HUES64 (cell line): ENCODE measurements around the gene PCP2.

ENCODE experiments used
- H3K27ac ChIP-seq: 2 replicates; pipeline ENCODE4 v1.7.0; 2013; ENCODE audit warnings: low read depth, low read length, inconsistent platforms
- H3K27me3 ChIP-seq: 2 replicates; pipeline ENCODE4 v1.6.1; 2013; ENCODE audit warnings: mild to moderate bottlenecking, low read length; ENCODE audit not compliant: insufficient read depth
- H3K36me3 ChIP-seq: 2 replicates; pipeline ENCODE4 v1.6.1; 2013; ENCODE audit warnings: mild to moderate bottlenecking, low read length; ENCODE audit not compliant: insufficient read depth
- H3K4me1 ChIP-seq: 2 replicates; pipeline ENCODE4 v1.6.1; 2013; ENCODE audit warnings: mild to moderate bottlenecking, low read length, moderate library complexity; ENCODE audit not compliant: insufficient read depth
- H3K4me3 ChIP-seq: 2 replicates; pipeline ENCODE4 v1.5.1; 2013; ENCODE audit warnings: mild to moderate bottlenecking, low read length, moderate library complexity
- H3K9ac ChIP-seq: 2 replicates; pipeline ENCODE4 v1.6.1; 2013; ENCODE audit warnings: mild to moderate bottlenecking, low read depth, low read length
- H3K9me3 ChIP-seq: 2 replicates; pipeline ENCODE4 v1.6.1; 2013; ENCODE audit warnings: low read depth, low read length; ENCODE audit not compliant: insufficient read depth
- WGBS: fragments of 150-250, 120-280 bp; methylation state at CpG from one replicate; pipeline ENCODE4 v1.1.7; 2013; ENCODE audit warnings: missing lambda C conversion rate; 5-methylcytosine and 5-hydroxymethylcytosine counted together

Gene PCP2

DNA sequence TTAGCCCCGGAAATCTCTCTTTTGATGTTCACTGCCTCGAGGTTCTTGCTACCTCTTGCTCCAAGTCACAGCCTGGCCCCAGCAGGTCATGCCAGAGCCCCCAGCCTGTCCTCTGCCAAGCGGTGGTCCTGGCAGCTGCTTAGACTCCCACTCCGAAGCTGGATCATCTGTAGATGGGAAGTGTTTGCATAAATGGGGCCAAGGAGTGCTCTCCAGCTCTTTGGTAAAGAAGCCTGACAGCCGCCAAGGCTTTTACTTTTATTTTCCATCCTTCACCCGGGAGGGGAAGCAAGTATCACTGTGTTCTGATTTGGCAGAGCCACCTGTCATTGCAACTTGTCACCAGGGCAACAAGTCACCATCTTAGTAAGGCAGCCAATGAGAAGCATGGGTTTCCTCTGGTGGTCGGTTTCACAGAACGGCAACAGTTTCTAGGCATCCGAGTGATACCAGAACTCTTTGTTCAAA, 24.7 kb upstream of the PCP2 start:
- no peak overlapping the region for H3K4me3 ChIP-seq
- no peaks in the 10 kb centered on the region for H3K9me3 ChIP-seq
- peaks cover 8% of the 10 kb centered on the region for H3K27me3 ChIP-seq
- no peak overlapping the region for H3K27ac ChIP-seq
- H3K36me3 ChIP-seq, result no peaks in the 10 kb centered on the region
- H3K4me1 ChIP-seq, result no peaks in the 10 kb centered on the region
- WGBS, result 69% methylated on average over 9 of the region's 9 CpGs
- no peak overlapping the region for H3K9ac ChIP-seq

DNA sequence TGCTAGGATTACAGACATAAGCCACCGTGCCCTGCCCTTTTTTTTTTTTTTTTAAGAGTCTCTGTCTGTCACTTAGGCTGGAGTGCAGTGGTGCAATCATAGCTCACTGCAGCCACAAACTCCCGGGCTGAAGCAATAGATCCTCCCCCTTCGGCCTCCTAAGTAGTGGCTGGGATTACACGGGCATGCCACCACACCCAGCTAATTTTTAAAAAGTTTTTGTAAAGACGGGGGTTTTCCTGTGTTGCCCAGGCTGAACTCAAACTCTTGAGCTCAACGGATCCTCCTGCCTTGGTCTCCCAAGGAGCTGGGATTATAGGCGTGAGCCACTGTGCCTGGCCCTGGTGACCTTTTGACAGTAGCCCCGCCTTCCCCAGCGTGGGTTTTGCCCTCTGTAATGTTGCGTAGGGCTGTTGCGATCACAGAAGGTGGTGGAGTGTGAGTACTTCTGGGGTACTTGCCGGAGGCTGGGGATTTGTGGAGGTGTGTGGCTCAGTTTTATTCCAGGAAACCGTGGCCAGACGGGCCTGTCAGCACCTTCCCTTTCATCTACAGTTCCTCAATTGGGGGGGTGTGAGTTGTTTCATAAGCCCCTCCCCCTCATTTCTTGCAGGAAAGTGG, 23.7 kb upstream of the PCP2 start:
- Histone ChIP-seq H3K4me3 (no peak overlapping the region), H3K9ac (no peak overlapping the region), H3K4me1 (peaks cover 1% of the 10 kb centered on the region; the same call in 1 of the 2 replicates), H3K36me3 (no peaks in the 10 kb centered on the region), H3K9me3 (no peaks in the 10 kb centered on the region), H3K27ac (no peak overlapping the region), H3K27me3 (peaks cover 18% of the 10 kb centered on the region)
- WGBS, result 75% methylated on average over 12 of the region's 14 CpGs

DNA sequence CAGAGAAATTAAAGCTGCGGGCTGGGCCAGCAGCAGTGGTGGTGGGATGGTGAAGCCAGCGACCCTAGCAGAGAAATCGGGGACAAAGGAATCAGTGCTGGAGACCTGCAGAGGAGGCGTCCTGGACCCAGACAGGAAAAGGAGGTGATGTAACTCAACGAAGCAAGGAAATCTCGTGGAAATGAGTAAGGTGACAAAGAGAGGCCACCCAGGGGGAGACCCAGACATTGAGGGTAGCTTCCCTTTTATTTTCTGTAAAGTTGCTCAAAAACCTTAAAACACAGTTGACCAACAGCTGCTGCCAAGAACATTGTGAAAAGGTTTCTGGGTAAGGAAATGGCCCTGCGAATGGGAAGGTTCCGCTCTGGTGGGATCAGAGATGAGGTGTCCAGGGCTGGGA, 22.1 kb upstream of the PCP2 start:
- no peaks in the 10 kb centered on the region for H3K36me3 ChIP-seq
- no peak overlapping the region for H3K9ac ChIP-seq
- WGBS, result 81% methylated on average over 8 of the region's 8 CpGs
- no peaks in the 10 kb centered on the region for H3K9me3 ChIP-seq
- H3K4me1 ChIP-seq, result peaks cover 2% of the 10 kb centered on the region; the same call in 1 of the 2 replicates
- no peak overlapping the region for H3K27ac ChIP-seq
- peaks cover 26% of the 10 kb centered on the region for H3K27me3 ChIP-seq
- no peak overlapping the region for H3K4me3 ChIP-seq

DNA sequence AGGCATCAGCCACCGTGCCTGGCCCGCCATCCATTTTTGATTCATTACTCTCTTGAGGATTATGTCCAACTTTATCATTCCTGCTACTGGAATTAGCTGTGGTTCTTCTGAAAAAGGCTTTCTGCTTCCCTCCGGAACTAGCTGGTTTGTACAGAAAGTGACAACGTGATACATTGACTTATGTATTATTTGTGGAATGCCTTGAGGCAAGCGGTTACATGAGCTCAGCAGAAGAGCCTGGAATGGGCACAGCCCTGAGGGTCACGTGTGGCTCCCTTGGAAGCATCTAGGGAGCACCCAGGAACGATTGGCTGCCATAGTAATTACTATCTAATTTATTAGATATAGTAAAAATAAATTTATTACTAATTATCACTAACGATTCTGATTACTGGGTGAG, 20.9 kb upstream of the PCP2 start:
- peaks cover 29% of the 10 kb centered on the region for H3K27me3 ChIP-seq
- H3K36me3 ChIP-seq, result no peaks in the 10 kb centered on the region
- peaks cover 2% of the 10 kb centered on the region; the same call in 1 of the 2 replicates for H3K4me1 ChIP-seq
- WGBS, result 82% methylated on average over 7 of the region's 8 CpGs
- no peak overlapping the region for H3K4me3 ChIP-seq
- H3K27ac ChIP-seq, result no peak overlapping the region
- no peak overlapping the region for H3K9ac ChIP-seq
- no peaks in the 10 kb centered on the region for H3K9me3 ChIP-seq

DNA sequence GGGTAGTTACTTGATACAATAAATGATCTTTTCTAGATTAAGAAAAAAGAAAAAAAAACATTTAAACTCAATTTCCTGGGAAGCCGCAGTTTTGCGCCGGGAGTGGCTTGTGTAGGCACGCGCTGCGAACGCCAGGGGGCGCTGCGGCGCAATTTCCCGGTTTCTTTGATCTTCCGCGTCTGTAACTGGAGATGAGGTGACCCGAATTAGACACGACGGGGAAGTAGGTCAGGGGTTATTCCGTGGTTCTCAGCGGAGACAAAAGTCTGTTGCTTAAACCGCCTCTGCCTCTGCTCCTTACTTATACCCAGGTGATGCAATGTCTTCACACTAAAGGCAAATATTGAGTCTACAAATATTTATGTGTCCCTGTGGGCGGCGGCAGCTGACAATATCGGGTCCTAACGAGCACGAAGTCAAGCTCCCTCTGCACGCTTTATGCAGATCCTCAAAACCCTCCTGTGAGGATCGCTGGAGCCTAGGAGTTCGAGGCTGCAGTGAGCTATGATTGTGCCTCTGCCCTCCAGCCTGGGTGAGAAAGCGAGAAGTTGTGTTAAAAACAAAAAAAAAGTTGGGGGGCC, 18.6 kb upstream of the PCP2 start:
- peaks cover 29% of the 10 kb centered on the region for H3K27me3 ChIP-seq
- no peak overlapping the region for H3K9ac ChIP-seq
- H3K9me3 ChIP-seq, result no peaks in the 10 kb centered on the region
- H3K36me3 ChIP-seq, result no peaks in the 10 kb centered on the region
- peak overlapping the region; percentile 46 for H3K4me3 ChIP-seq
- no peak overlapping the region for H3K27ac ChIP-seq
- peaks cover 2% of the 10 kb centered on the region; the same call in 1 of the 2 replicates for H3K4me1 ChIP-seq
- 9% methylated on average over 28 of the region's 28 CpGs for WGBS

DNA sequence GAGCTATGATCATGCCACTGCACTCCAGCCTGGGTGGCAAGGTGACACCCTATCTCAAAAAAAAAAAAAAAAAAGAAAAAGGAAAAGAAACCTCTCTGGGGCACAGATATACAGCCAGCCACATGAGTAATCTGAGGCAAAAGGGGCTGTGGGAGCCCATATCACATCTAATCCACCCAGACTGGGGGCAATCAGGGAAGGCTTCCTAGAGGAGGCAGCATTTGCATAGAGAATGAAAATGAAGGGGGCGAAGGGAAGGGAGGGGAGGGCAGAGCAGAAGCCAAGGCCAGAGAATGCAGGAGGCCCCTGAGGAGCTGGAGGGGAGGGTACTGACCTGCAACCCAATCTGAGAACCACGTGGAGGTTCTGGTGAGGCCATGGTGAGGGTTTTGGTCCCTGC, 16.6 kb upstream of the PCP2 start:
- Histone ChIP-seq H3K9me3 (no peaks in the 10 kb centered on the region), H3K9ac (no peak overlapping the region), H3K27ac (no peak overlapping the region), H3K27me3 (peaks cover 29% of the 10 kb centered on the region), H3K4me1 (peaks cover 2% of the 10 kb centered on the region; the same call in 1 of the 2 replicates), H3K36me3 (no peaks in the 10 kb centered on the region), H3K4me3 (no peak overlapping the region)
- WGBS, result 14% methylated on average over 2 of the region's 2 CpGs

DNA sequence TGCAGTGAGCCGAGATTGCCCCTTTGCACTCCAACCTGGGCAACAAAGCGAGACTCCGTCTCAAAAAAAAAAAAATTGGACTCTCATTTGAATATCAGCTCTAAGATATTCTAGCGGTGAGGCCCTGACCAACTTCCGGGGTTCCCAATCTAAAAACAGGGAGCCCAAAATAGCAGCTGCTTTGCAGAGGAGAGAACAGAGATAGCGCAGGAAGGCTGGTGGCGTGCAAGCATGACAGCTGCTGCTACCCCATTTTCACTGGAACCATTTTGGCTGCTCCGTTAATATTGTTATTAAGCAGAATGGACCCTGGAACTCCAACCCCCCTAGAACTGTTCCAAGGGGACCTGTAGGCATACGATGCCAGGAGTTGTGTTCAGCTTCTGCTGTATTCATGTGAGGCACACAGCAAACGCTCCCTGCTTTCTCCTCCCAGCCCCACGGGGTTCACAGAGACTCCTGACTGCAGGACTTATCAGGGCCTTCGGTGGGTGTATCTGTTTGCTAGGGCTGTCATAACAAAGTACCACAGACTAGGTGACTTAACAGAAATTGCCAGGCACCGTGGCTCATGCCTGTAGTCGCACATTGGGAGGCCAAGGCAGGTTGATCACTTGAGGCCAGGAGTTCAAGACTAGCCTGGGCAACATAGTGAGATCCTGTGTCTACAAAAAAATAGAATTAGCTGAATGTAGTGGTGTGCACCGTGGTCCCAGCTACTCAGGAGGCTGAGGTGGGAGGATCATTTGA, 14.9 kb upstream of the PCP2 start:
- WGBS, result 92% methylated on average over 15 of the region's 15 CpGs
- Histone ChIP-seq H3K9ac (no peak overlapping the region), H3K4me3 (no peak overlapping the region), H3K27ac (no peak overlapping the region), H3K4me1 (peaks cover 2% of the 10 kb centered on the region; the same call in 1 of the 2 replicates), H3K27me3 (peaks cover 21% of the 10 kb centered on the region), H3K36me3 (no peaks in the 10 kb centered on the region), H3K9me3 (no peaks in the 10 kb centered on the region)

DNA sequence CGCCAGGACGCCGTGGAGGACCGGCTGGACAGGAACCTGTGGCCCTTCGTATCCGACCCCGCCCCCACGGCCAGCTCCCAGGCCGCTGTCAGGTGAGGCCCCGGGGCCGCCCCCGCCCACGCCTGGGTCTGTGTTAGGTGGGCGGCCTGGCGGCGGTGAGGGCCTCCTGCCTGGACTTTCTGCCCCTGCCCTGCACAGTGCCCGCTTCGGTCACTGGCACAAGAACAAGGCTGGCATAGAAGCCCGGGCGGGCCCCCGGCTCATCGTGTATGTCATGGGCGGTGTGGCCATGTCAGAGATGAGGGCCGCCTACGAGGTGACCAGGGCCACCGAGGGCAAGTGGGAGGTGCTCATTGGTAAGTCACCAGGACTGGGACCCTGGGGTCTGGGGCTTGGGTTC, 13.6 kb upstream of the PCP2 start:
- peaks cover 10% of the 10 kb centered on the region; the same call in 1 of the 2 replicates for H3K27me3 ChIP-seq
- peaks cover under 1% of the 10 kb centered on the region; the same call in 1 of the 2 replicates for H3K4me1 ChIP-seq
- no peak overlapping the region for H3K9ac ChIP-seq
- 92% methylated on average over 26 of the region's 26 CpGs for WGBS
- H3K36me3 ChIP-seq, result no peaks in the 10 kb centered on the region
- H3K9me3 ChIP-seq, result no peaks in the 10 kb centered on the region
- no peak overlapping the region for H3K27ac ChIP-seq
- H3K4me3 ChIP-seq, result no peak overlapping the region

DNA sequence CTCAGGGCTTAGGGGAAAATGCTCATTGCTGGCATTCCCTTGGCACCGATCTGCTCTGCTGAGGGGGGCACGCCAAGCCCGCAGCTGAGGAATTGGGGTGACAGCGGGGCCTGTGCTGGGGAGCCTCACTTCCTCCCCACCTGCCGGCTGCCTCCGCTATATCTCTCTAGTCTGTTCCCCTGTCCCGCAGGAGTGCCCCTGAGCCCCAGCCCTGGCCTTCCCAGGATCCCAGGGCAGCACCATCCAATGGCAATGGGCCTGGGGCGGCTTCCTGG, 12.8 kb upstream of the PCP2 start:
- no peaks in the 10 kb centered on the region for H3K36me3 ChIP-seq
- H3K4me3 ChIP-seq, result no peak overlapping the region
- no peak overlapping the region for H3K9ac ChIP-seq
- H3K27ac ChIP-seq, result no peak overlapping the region
- WGBS, result 87% methylated on average over 8 of the region's 8 CpGs
- H3K4me1 ChIP-seq, result no peaks in the 10 kb centered on the region
- peaks cover 9% of the 10 kb centered on the region; the same call in 1 of the 2 replicates for H3K27me3 ChIP-seq
- H3K9me3 ChIP-seq, result no peaks in the 10 kb centered on the region

DNA sequence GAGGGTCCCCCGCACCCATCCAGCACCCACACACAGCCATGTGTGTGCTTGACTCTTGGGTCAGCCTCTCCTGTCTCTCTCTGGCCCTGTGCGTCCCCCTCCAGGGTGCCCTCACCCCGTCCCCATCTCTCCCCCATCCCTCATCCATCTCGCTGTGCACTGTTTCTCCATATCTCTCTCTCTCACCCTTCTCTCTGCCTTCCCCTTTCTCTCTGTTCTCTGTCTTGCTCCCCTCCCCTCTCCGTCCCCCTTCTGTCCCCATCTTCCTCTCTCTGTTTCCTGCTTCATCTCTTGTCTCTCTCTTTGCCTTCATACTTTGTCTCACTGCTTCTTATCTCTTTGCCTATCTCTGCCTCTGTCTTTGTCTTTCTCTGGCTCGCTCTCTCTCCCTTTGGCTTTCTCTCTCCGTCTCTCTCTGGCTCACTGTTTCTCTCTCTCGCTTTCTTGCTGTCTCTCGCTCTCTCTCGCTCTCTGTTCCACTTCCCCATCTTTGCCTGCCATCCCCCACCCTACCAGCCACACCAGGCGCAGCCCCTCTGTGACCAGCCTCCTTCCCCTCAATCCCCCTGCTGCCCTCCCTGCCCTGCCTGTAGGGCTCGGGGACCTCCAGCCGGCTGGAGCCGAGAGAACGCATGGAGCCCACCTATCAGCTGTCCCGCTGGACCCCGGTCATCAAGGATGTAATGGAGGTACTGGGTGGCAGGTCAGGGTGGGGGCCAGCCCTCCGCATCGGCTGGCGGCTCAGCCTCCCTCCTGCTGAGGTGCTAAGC, 12.3 kb upstream of the PCP2 start:
- no peaks in the 10 kb centered on the region for H3K36me3 ChIP-seq
- no peaks in the 10 kb centered on the region for H3K4me1 ChIP-seq
- 82% methylated on average over 20 of the region's 20 CpGs for WGBS
- no peak overlapping the region for H3K27ac ChIP-seq
- no peak overlapping the region for H3K4me3 ChIP-seq
- H3K9me3 ChIP-seq, result no peaks in the 10 kb centered on the region
- H3K9ac ChIP-seq, result no peak overlapping the region
- H3K27me3 ChIP-seq, result peaks cover 3% of the 10 kb centered on the region; the same call in 1 of the 2 replicates

DNA sequence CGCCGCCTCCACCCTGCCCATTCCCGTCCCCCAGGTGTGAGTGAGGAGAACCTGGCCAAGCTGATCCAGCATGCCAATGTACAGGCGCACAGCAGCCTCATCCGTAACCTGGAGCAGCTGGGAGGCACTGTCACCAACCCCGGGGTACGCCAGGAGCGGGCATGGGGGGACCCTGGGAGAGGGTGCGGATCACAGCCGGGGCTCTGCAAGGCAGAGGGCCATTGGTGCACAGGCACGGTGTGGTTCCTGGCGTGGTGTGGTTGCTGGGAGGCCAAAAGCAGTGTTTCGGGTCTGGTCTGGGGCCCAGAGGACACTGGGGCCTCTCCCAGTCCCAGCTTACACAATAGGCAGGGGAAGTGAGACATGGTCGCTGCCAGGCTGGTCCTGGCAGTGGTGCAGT, 11.6 kb upstream of the PCP2 start:
- Histone ChIP-seq H3K36me3 (no peaks in the 10 kb centered on the region), H3K4me1 (no peaks in the 10 kb centered on the region), H3K27ac (no peak overlapping the region), H3K27me3 (peaks cover 1% of the 10 kb centered on the region; the same call in 1 of the 2 replicates), H3K9ac (no peak overlapping the region), H3K9me3 (no peaks in the 10 kb centered on the region), H3K4me3 (no peak overlapping the region)
- WGBS, result 94% methylated on average over 14 of the region's 14 CpGs
